GM23248 (cell line): ENCODE results near the gene SNX32. TPM values are rescaled to one million over a fixed set of nuclear protein-coding genes. Genes with fewer than 3 reads are reported as not detected.

ENCODE experiments used
- DNase-seq: peaks from one replicate; pipeline ENCODE4 v3.0.0-alpha.2; 2015
- H2AFZ ChIP-seq: fragments of 200-600 bp; sonication (generic); 2 replicates; pipeline ENCODE4 v1.6.1; 2016; ENCODE audit warnings: antibody characterized with exemption
- H3F3A ChIP-seq: fragments of 200-600 bp; sonication (generic); 2 replicates; pipeline ENCODE4 v1.6.1; 2016; ENCODE audit warnings: mild to moderate bottlenecking, antibody characterized with exemption, mixed run types; ENCODE audit not compliant: insufficient read depth
- H3K27ac ChIP-seq: fragments of 200-600 bp; sonication (generic); 2 replicates; pipeline ENCODE4 v1.5.1; 2016; ENCODE audit warnings: mild to moderate bottlenecking
- H3K27me3 ChIP-seq: fragments of 200-600 bp; sonication (generic); replicated peaks from 2 replicates; pipeline ENCODE4 v1.6.1; 2016; ENCODE audit warnings: mild to moderate bottlenecking; ENCODE audit not compliant: insufficient read depth
- H3K36me3 ChIP-seq: fragments of 200-600 bp; sonication (generic); 2 replicates; pipeline ENCODE4 v1.6.1; 2016; ENCODE audit warnings: low read depth, mild to moderate bottlenecking
- H3K4me1 ChIP-seq: fragments of 200-600 bp; sonication (generic); 2 replicates; pipeline ENCODE4 v1.6.1; 2016; ENCODE audit warnings: mild to moderate bottlenecking; ENCODE audit not compliant: insufficient read depth
- H3K4me2 ChIP-seq: fragments of 200-600 bp; sonication (generic); one replicate; pipeline ENCODE4 v1.6.1; 2016; ENCODE audit warnings: mild to moderate bottlenecking; ENCODE audit not compliant: unreplicated experiment
- H3K4me3 ChIP-seq: fragments of 200-600 bp; sonication (generic); 2 replicates; pipeline ENCODE4 v1.5.1; 2016; ENCODE audit warnings: mild to moderate bottlenecking
- H3K79me2 ChIP-seq: fragments of 200-600 bp; sonication (generic); 2 replicates; pipeline ENCODE4 v1.6.1; 2016; ENCODE audit warnings: mild to moderate bottlenecking; ENCODE audit not compliant: insufficient read depth
- H3K9ac ChIP-seq: fragments of 200-600 bp; sonication (generic); 2 replicates; pipeline ENCODE4 v1.6.1; 2016; ENCODE audit warnings: mild to moderate bottlenecking
- H3K9me2 ChIP-seq: fragments of 200-600 bp; sonication (generic); 2 replicates; pipeline ENCODE4 v1.6.1; 2016; ENCODE audit warnings: mixed run types, mild to moderate bottlenecking, moderate library complexity; ENCODE audit not compliant: insufficient read depth
- H3K9me3 ChIP-seq: fragments of 200-600 bp; sonication (generic); one replicate; pipeline ENCODE4 v1.6.1; 2017; ENCODE audit warnings: low read depth
- H4K20me1 ChIP-seq: fragments of 200-600 bp; sonication (generic); 2 replicates; pipeline ENCODE4 v1.6.0; 2016; ENCODE audit not compliant: insufficient read depth
- EZH2 ChIP-seq: fragments of 200-600 bp; sonication (generic); IDR thresholded peaks from 2 replicates; pipeline ENCODE4 v1.6.1; 2018; ENCODE audit warnings: antibody characterized with exemption, mild to moderate bottlenecking; ENCODE audit not compliant: insufficient read depth, poor library complexity, severe bottlenecking
- EZH2phosphoT487 ChIP-seq: fragments of 200-600 bp; sonication (generic); IDR thresholded peaks from 2 replicates; pipeline ENCODE4 v1.6.1; 2018; ENCODE audit warnings: antibody characterized with exemption, moderate library complexity, mild to moderate bottlenecking, low read depth; ENCODE audit not compliant: insufficient read depth
- WGBS, 2 experiments: methylation state at CpG; one replicate each; pipeline ENCODE4 v1.1.6; 2015 to 2017; ENCODE audit warnings: low lambda C conversion rate in 2 of 2, low coverage in 1 of 2; ENCODE audit errors: missing lambda C conversion rate in 2 of 2; 5-methylcytosine and 5-hydroxymethylcytosine counted together
- in situ Hi-C: fragments of 300-500 bp; cut with MboI; formaldehyde crosslinking; loops from 2 replicates; pipeline ENCODE4 v1.15.0; 2020
- polyA plus RNA-seq: library from polyadenylated mRNA; unstranded; fragments of >200 nt; fragmentation: Nextera tagmentation; extraction: Ambion mirVana; gene quantifications from 2 replicates; pipeline ENCODE4 v1.2.1, GENCODE V29; 2016
- total RNA-seq: library from RNA; depleted of rRNA; stranded (reverse); fragments of >200 nt; shearing (Covaris generic); gene quantifications from 2 replicates; pipeline ENCODE4 v1.2.3, GENCODE V29; 2014; rRNA removed

The SNX32 gene
- total and polyA plus RNA-seq, 2 experiments from 2014 or later = 0.51 TPM; not detected in 1

GRCh38 chr11:65899356-65900124, 65.8 kb downstream of the SNX32 start:
- H2AFZ ChIP-seq = no peak overlapping the region
- H3F3A ChIP-seq = peaks cover 69% of the 10 kb centered on the region
- peaks cover 70% of the 10 kb centered on the region for H3K79me2 ChIP-seq
- DNase-seq = peak; percentile 95
- H3K27me3 ChIP-seq = no peaks in the 10 kb centered on the region
- peak overlapping the region; percentile 99 for H3K27ac ChIP-seq
- H3K4me1 ChIP-seq = peaks cover 59% of the 10 kb centered on the region
- peaks cover 30% of the 10 kb centered on the region; the same call in 1 of the 2 replicates for H3K36me3 ChIP-seq
- no peaks in the 10 kb centered on the region for H3K9me3 ChIP-seq
- H3K9me2 ChIP-seq = no peaks in the 10 kb centered on the region
- peak overlapping the region; percentile 95 for H3K4me3 ChIP-seq
- TF ChIP-seq EZH2phosphoT487 = no peak
- TF ChIP-seq EZH2 = no peak
- H3K9ac ChIP-seq = peak overlapping the region; percentile 99
- H3K4me2 ChIP-seq = peak overlapping the region; percentile 100
- peaks cover 7% of the 10 kb centered on the region; the same call in 1 of the 2 replicates for H4K20me1 ChIP-seq
- in situ Hi-C loops = no loop called here
- 1 to 3% methylated on average over 46 to 58 of the region's 78 CpGs for WGBS, 2 experiments

DNA sequence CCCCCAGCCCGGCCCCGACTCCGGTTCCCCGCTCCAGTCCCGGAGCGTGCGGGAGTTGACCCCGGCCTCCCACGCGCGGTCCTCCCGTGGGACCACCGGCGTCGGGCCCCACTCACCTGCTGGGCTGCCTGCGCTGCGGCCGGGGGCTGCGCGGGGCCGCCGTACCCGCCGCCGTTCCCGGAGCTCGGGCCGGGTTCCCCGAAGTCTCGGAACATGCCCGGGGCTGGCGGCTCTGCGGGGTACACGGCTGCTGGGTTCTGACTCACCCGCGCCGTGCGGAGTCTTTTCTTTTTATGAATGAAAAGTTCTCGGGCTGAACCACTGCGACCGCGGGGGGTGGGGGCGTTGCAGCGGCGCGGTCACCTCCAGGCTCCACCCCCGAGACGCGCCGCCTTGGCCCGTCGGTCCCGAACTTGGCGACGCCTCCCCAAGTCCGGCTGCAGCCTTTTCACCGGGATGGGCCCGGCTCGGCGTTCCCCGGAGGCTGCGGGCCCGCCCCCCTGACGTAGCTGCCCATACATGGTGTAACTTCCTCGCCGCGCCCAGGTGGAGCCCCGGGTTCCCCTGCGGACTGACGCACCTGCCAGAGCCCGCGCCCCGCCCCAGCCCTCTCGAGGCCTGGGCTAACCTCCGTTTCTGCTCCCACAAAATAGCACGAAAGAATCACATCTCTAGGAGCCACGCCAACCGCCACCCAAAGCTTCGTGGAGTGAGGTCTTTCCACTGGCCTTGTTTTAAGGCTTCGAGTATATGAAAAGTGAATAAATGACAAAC, 66.5 kb downstream of the SNX32 start, which contains the start of gene FOSL1:
TSS of gene FOSL1 (minus strand) at position 264 of the 774 bp plus-strand sequence. CDS start at position 215, 49 bp downstream.
- H3F3A ChIP-seq = peaks cover 62% of the 10 kb centered on the region
- H3K4me1 ChIP-seq = peaks cover 54% of the 10 kb centered on the region
- H3K9me2 ChIP-seq = no peaks in the 10 kb centered on the region
- in situ Hi-C loops = no loop called here
- peak within 1 kb of the TSS; percentile 99 for H3K9ac ChIP-seq
- no peak for TF ChIP-seq EZH2phosphoT487
- TF ChIP-seq EZH2 = no peak
- peak; percentile 98 for DNase-seq
- H3K4me3 ChIP-seq = peak within 1 kb of the TSS; percentile 95
- WGBS, 2 experiments = 4 to 6% methylated on average over 53 to 72 of the region's 80 CpGs
- H3K79me2 ChIP-seq = peaks cover 62% of the 10 kb centered on the region
- H3K27me3 ChIP-seq = no peaks in the 10 kb centered on the region
- H3K9me3 ChIP-seq = no peaks in the 10 kb centered on the region
- H3K4me2 ChIP-seq = peak within 1 kb of the TSS; percentile 100
- no peak within 1 kb of the TSS for H2AFZ ChIP-seq
- H3K36me3 ChIP-seq = peaks cover 27% of the 10 kb centered on the region; the same call in 1 of the 2 replicates
- H3K27ac ChIP-seq = peak within 1 kb of the TSS; percentile 99
- peaks cover 7% of the 10 kb centered on the region; the same call in 1 of the 2 replicates for H4K20me1 ChIP-seq

DNA sequence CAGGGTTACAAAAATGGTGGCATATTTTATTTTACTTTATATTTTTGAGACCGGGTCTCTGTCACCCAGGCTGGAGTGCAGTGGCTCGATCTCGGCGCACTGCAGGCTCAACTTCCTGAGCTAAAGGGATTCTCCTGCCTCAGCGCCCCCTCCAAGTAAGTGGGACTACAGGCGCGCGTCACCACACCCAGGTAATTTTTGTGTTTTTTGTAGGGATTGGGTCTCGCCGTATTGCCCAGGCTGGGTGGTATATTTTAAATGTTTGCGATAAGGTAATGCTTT, 67.1 kb downstream of the SNX32 start:
- Histone ChIP-seq H3K27me3 (no peaks in the 10 kb centered on the region), H2AFZ (no peak overlapping the region), H3K27ac (peak overlapping the region; percentile 99), H3K36me3 (peaks cover 22% of the 10 kb centered on the region; the same call in 1 of the 2 replicates), H4K20me1 (peaks cover 7% of the 10 kb centered on the region; the same call in 1 of the 2 replicates), H3F3A (peaks cover 56% of the 10 kb centered on the region), H3K4me2 (peak overlapping the region; percentile 71), H3K9me2 (no peaks in the 10 kb centered on the region), H3K9ac (peak overlapping the region; percentile 35; the same call in 1 of the 2 replicates), H3K4me1 (peaks cover 52% of the 10 kb centered on the region), H3K9me3 (no peaks in the 10 kb centered on the region), H3K4me3 (peak overlapping the region; percentile 95; the same call in 1 of the 2 replicates), H3K79me2 (peaks cover 57% of the 10 kb centered on the region)
- 82 to 86% methylated on average over 11 of the region's 11 CpGs for WGBS, 2 experiments
- in situ Hi-C loops = no loop called here
- TF ChIP-seq EZH2 (no peak), EZH2phosphoT487 (no peak)
- no peak for DNase-seq

GRCh38 chr11:65903068-65903481, 69.3 kb downstream of the SNX32 start:
- H3K4me3 ChIP-seq = peak overlapping the region; percentile 36; the same call in 1 of the 2 replicates
- no peaks in the 10 kb centered on the region for H3K9me3 ChIP-seq
- 0% methylated on average over 5 of the region's 5 CpGs for WGBS, 2 experiments

More at GRCh38 chr11:65903068-65903481, 69.3 kb downstream of the SNX32 start:
- Histone ChIP-seq H3K79me2 (peaks cover 35% of the 10 kb centered on the region), H4K20me1 (no peaks in the 10 kb centered on the region), H3F3A (peaks cover 44% of the 10 kb centered on the region), H2AFZ (no peak overlapping the region), H3K27ac (peak overlapping the region; percentile 99), H3K9ac (peak overlapping the region; percentile 70), H3K36me3 (peaks cover 7% of the 10 kb centered on the region; the same call in 1 of the 2 replicates), H3K9me2 (no peaks in the 10 kb centered on the region), H3K4me1 (peaks cover 44% of the 10 kb centered on the region), H3K27me3 (no peaks in the 10 kb centered on the region), H3K4me2 (peak overlapping the region; percentile 69)
- TF ChIP-seq EZH2phosphoT487 (no peak), EZH2 (no peak)
- in situ Hi-C loops = no loop called here
- peak; percentile 95 for DNase-seq

Other genes with a start within 250 kb of the SNX32 start
- not detected in 2 replicates for gene KCNK7, start 238.2 kb upstream of the SNX32 start, total RNA-seq
- not detected in 2 replicates for gene KCNK7, start 238.2 kb upstream of the SNX32 start, polyA plus RNA-seq
- 17.6 and 24.7 TPM in 2 replicates for gene MAP3K11, start 219.7 kb upstream of the SNX32 start, total RNA-seq
- gene MAP3K11, start 219.7 kb upstream of the SNX32 start, polyA plus RNA-seq = 9.5 and 10.6 TPM in 2 replicates
- gene PCNX3, start 218.2 kb upstream of the SNX32 start, total RNA-seq = 23.5 and 30.2 TPM in 2 replicates
- gene PCNX3, start 218.2 kb upstream of the SNX32 start, polyA plus RNA-seq = 8.1 and 8.6 TPM in 2 replicates
- 15.9 and 16.6 TPM in 2 replicates for gene SIPA1, start 195.9 kb upstream of the SNX32 start, total RNA-seq
- 10.8 and 13.0 TPM in 2 replicates for gene SIPA1, start 195.9 kb upstream of the SNX32 start, polyA plus RNA-seq
- 38.4 and 45.1 TPM in 2 replicates for gene RELA, start 171.0 kb upstream of the SNX32 start, total RNA-seq
- gene RELA, start 171.0 kb upstream of the SNX32 start, polyA plus RNA-seq = 67.8 and 74.3 TPM in 2 replicates
- 36.6 and 47.4 TPM in 2 replicates for gene KAT5, start 121.7 kb upstream of the SNX32 start, total RNA-seq
- gene KAT5, start 121.7 kb upstream of the SNX32 start, polyA plus RNA-seq = 28.8 and 29.5 TPM in 2 replicates
- gene RNASEH2C, start 113.2 kb upstream of the SNX32 start, total RNA-seq = 45.7 and 56.1 TPM in 2 replicates
- gene RNASEH2C, start 113.2 kb upstream of the SNX32 start, polyA plus RNA-seq = 115 and 117 TPM in 2 replicates
- gene AP5B1, start 53.0 kb upstream of the SNX32 start, total RNA-seq = 14.8 and 16.4 TPM in 2 replicates
- 4.4 and 4.9 TPM in 2 replicates for gene AP5B1, start 53.0 kb upstream of the SNX32 start, polyA plus RNA-seq
- not detected in 2 replicates for gene OVOL1, start 46.9 kb upstream of the SNX32 start, total RNA-seq
- not detected in 2 replicates for gene OVOL1, start 46.9 kb upstream of the SNX32 start, polyA plus RNA-seq
- gene CFL1, start 24.2 kb downstream of the SNX32 start, total RNA-seq = 1,045 and 1,312 TPM in 2 replicates
- gene CFL1, start 24.2 kb downstream of the SNX32 start, polyA plus RNA-seq = 2,650 and 2,758 TPM in 2 replicates
- 49.6 and 56.0 TPM in 2 replicates for gene MUS81, start 26.5 kb downstream of the SNX32 start, total RNA-seq
- 39.4 and 42.0 TPM in 2 replicates for gene MUS81, start 26.5 kb downstream of the SNX32 start, polyA plus RNA-seq
- 308 and 328 TPM in 2 replicates for gene EFEMP2, start 38.8 kb downstream of the SNX32 start, total RNA-seq
- gene EFEMP2, start 38.8 kb downstream of the SNX32 start, polyA plus RNA-seq = 520 and 545 TPM in 2 replicates
- gene CTSW, start 45.9 kb downstream of the SNX32 start, total RNA-seq = 1.1 TPM in 1 of 2 replicates, not detected in the other
- 0.23 and 0.51 TPM in 2 replicates for gene CTSW, start 45.9 kb downstream of the SNX32 start, polyA plus RNA-seq
- gene FIBP, start 54.5 kb downstream of the SNX32 start, total RNA-seq = 201 and 220 TPM in 2 replicates
- 200 and 203 TPM in 2 replicates for gene FIBP, start 54.5 kb downstream of the SNX32 start, polyA plus RNA-seq
- gene CCDC85B, start 56.7 kb downstream of the SNX32 start, total RNA-seq = 95.1 and 143 TPM in 2 replicates
- gene CCDC85B, start 56.7 kb downstream of the SNX32 start, polyA plus RNA-seq = 116 and 118 TPM in 2 replicates
- gene FOSL1, start 66.4 kb downstream of the SNX32 start, total RNA-seq = 80.6 and 88.9 TPM in 2 replicates
- 104 and 105 TPM in 2 replicates for gene FOSL1, start 66.4 kb downstream of the SNX32 start, polyA plus RNA-seq
- 46.2 and 50.5 TPM in 2 replicates for gene C11orf68, start 85.1 kb downstream of the SNX32 start, total RNA-seq
- gene C11orf68, start 85.1 kb downstream of the SNX32 start, polyA plus RNA-seq = 91.5 and 94.4 TPM in 2 replicates
- gene DRAP1, start 85.5 kb downstream of the SNX32 start, total RNA-seq = 223 and 307 TPM in 2 replicates
- 517 and 533 TPM in 2 replicates for gene DRAP1, start 85.5 kb downstream of the SNX32 start, polyA plus RNA-seq
- gene TSGA10IP, start 111.5 kb downstream of the SNX32 start, total RNA-seq = 0.13 TPM in 1 of 2 replicates, not detected in the other
- gene TSGA10IP, start 111.5 kb downstream of the SNX32 start, polyA plus RNA-seq = not detected in 2 replicates
- gene SART1, start 127.8 kb downstream of the SNX32 start, total RNA-seq = 27.7 and 38.3 TPM in 2 replicates
- gene SART1, start 127.8 kb downstream of the SNX32 start, polyA plus RNA-seq = 43.4 and 48.6 TPM in 2 replicates
- 21.2 and 22.8 TPM in 2 replicates for gene EIF1AD, start 168.2 kb downstream of the SNX32 start, total RNA-seq
- 21.6 and 25.3 TPM in 2 replicates for gene EIF1AD, start 168.2 kb downstream of the SNX32 start, polyA plus RNA-seq
- gene BANF1, start 168.5 kb downstream of the SNX32 start, total RNA-seq = 24.9 and 31.6 TPM in 2 replicates
- gene BANF1, start 168.5 kb downstream of the SNX32 start, polyA plus RNA-seq = 330 and 346 TPM in 2 replicates
- 15.3 and 21.9 TPM in 2 replicates for gene CST6, start 178.0 kb downstream of the SNX32 start, total RNA-seq
- gene CST6, start 178.0 kb downstream of the SNX32 start, polyA plus RNA-seq = 35.1 and 35.3 TPM in 2 replicates
- not detected in 2 replicates for gene CATSPER1, start 192.5 kb downstream of the SNX32 start, total RNA-seq
- 1.1 and 1.7 TPM in 2 replicates for gene CATSPER1, start 192.5 kb downstream of the SNX32 start, polyA plus RNA-seq
- not detected in 2 replicates for gene GAL3ST3, start 215.2 kb downstream of the SNX32 start, total RNA-seq
- not detected in 2 replicates for gene GAL3ST3, start 215.2 kb downstream of the SNX32 start, polyA plus RNA-seq
- gene SF3B2, start 218.4 kb downstream of the SNX32 start, total RNA-seq = 95.7 and 117 TPM in 2 replicates
- gene SF3B2, start 218.4 kb downstream of the SNX32 start, polyA plus RNA-seq = 146 and 152 TPM in 2 replicates
- 44.6 and 48.9 TPM in 2 replicates for gene PACS1, start 236.3 kb downstream of the SNX32 start, total RNA-seq
- 33.2 and 36.0 TPM in 2 replicates for gene PACS1, start 236.3 kb downstream of the SNX32 start, polyA plus RNA-seq